LNCAP (cell line): ENCODE measurements around the gene TUBB2B.

ENCODE experiments used
- TF ChIP-seq, protein P1 (sequence below): fragments of 450-650 bp; IDR thresholded peaks from 2 replicates; pipeline ENCODE4 v1.5.1; 2017; ENCODE audit warnings: mild to moderate bottlenecking

Gene TUBB2B

DNA sequence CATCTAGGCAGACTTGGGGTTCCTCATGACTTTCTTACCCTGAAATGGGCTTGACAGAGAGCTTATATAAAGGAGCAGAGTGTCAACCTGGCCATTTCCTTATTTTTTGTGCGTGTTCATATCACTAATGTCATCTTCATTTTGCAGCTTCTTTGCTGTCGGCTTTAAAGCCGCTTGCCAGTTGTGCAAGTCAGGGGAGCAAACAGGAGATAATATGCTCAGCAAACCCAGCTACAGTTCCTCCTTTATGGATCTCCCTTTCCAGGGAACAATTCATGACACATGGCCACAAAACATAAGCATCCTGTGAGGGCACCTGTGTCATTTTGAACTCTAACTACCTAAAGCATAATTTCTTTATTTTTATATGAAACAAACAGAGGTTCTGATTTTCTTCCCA lies 6.5 kb upstream of the TUBB2B start:
- TF ChIP-seq, protein P1, sequence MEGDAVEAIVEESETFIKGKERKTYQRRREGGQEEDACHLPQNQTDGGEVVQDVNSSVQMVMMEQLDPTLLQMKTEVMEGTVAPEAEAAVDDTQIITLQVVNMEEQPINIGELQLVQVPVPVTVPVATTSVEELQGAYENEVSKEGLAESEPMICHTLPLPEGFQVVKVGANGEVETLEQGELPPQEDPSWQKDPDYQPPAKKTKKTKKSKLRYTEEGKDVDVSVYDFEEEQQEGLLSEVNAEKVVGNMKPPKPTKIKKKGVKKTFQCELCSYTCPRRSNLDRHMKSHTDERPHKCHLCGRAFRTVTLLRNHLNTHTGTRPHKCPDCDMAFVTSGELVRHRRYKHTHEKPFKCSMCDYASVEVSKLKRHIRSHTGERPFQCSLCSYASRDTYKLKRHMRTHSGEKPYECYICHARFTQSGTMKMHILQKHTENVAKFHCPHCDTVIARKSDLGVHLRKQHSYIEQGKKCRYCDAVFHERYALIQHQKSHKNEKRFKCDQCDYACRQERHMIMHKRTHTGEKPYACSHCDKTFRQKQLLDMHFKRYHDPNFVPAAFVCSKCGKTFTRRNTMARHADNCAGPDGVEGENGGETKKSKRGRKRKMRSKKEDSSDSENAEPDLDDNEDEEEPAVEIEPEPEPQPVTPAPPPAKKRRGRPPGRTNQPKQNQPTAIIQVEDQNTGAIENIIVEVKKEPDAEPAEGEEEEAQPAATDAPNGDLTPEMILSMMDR: no peak

DNA sequence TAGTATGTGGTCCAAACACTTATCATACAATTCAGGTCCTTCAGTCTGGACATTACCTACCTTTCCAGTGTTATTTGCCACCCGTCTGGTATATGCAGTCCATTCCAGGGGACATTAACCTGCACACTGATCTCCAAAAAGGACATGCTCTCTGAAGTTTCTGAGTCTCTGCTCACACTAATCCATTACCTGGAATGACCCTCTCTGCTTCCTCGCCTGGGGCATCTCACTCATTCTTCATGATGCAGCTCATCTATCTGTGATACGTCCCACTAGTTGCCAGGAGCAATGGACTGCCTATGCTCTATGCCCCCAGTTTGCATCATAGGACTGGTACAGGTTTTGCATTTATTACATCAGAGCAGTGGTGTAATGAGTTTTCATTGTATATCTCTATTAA lies 5.9 kb upstream of the TUBB2B start:
- TF ChIP-seq, protein P1: no peak

DNA sequence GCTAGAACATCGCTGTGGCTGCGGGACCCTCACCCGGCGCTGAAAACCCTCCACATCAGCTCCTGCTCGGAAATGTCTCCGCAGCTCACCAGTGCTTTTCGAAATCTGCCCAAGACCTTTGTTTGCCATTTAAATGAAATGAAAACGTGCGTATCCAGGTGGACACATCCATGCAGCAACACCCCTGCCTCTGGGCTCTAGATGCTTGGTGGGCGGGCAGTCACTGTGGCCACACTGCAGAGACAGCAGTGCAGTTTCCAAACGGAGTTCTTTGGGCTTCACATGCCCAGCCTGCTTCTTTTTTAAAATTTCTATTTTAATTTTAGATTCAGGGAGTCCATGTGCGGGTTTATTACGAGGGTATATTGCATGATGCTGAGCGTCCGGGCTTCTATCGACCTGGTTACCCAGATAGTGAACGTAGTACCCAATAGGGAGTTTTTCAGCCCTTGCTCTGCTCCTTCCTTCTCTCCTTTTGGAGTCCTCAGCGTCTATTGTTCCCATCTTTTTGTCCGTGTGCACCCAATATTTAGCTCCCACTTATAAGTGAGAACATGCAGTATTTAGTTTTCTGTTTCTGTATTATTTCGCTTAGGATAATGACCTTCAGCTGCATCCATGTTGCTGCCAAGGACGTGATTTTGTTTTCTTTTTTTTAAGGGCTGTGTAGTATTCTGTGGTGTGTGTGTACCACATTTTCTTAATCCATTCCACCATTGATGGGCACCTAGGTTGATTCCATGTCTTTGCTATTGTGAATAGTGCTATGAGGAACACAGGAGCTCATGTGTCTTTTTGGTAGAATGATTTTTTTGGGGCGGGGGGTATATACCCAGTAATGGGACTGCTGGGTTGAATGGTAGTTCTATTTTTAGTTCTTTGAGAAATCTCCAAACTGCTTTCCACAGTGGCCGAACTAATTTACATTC lies 4.8 kb upstream of the TUBB2B start:
- TF ChIP-seq, protein P1: no peak

- TF ChIP-seq, protein P1: no peak
These were observed 4.0 kb upstream of the TUBB2B start for GRCh38 chr6:3231247-3232016.

GRCh38 chr6:3230900-3231246 lies 3.4 kb upstream of the TUBB2B start:
- TF ChIP-seq, protein P1: no peak

- TF ChIP-seq, protein P1: no peak
These were observed 2.9 kb upstream of the TUBB2B start for GRCh38 chr6:3230256-3230882.

DNA sequence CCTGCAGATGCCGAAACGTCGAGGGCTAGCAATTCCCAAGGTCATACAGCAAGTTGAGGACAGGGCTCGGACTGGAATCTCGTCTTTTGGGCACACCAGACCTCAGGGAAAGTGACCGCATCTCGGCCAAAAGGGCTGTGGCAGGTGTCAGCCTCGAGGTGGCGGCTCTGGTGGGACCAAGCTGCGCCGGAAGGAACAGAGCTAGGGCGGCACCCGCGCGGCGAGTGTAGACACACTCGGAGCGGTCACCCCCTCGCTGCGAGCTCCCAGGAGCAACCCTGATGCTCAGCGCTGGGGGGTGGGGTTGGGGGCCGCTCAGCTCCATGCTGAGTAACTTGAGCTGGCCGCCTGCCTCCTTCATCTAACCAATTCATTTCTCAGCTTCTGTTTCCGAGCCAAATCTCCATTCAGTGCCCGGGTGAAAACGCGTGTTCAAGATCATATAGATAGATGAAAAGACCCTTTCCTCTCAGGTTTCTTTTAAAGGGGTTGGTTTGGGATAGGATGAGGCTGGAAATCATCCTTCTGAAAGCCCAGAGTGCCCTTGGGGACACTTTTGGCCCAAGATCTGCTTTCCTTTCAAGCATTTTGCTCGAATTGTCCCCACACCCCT lies 2.2 kb upstream of the TUBB2B start:
- TF ChIP-seq, protein P1: no peak
